ENCODE results near the gene PHF8. TPM values are rescaled to one million over a fixed set of nuclear protein-coding genes. Genes with fewer than 3 reads are reported as not detected.

PHF8 gene
- total RNA-seq, 1 donor, result 18.1 TPM

DNA sequence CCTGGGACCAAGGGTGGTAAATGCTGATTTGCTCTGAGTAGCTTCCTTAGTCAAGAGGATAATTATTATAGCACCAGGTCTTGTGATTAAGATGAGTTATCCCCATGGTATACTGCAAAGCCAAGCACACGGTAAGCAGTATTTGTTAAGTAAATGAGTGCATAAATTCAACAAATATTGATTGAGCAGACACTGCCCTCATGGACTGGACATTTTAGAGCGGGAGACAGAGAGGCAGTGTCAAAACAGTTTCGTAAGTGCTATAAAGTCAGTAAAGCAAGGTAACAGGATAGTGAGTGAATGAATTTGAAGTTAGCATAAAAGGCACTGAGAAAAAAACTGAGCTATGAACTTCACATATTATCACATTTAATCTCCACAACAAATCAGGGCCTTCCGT is 13.9 kb downstream of the PHF8 start:
- Histone ChIP-seq H4K20me1 (ENCODE audit: insufficient read depth, low read length) (peaks cover 2% of the 10 kb centered on the region), H3K4me2 (ENCODE audit: insufficient read depth, low read length) (no peak overlapping the region), H2AFZ (ENCODE audit: low read length) (no peak overlapping the region), H3K27me3 (ENCODE audit: insufficient read depth, low read length) (no peaks in the 10 kb centered on the region), H3K4me1 (ENCODE audit: insufficient read depth, low read length) (no peaks in the 10 kb centered on the region), H3K79me2 (ENCODE audit: insufficient read depth, low read length) (peaks cover 3% of the 10 kb centered on the region), H3K9me3 (ENCODE audit: low read depth, low read length) (no peaks in the 10 kb centered on the region), H3K27ac (ENCODE audit: low read depth, low read length) (no peak overlapping the region), H3K4me3 (ENCODE audit: insufficient read depth, low read length) (no peak overlapping the region), H3K36me3 (ENCODE audit: insufficient read depth, low read length) (peaks cover 2% of the 10 kb centered on the region)
- no peak for TF ChIP-seq CTCF (IDR thresholded peaks at IDR 0.05; ENCODE audit: extremely low read depth, low read depth, low read length)
- no peak for DNase-seq (ENCODE audit: insufficient read length, low spot score, missing footprints)

- H2AFZ ChIP-seq (ENCODE audit: low read length), result no peak overlapping the region
- no peak overlapping the region for H3K27ac ChIP-seq (ENCODE audit: low read depth, low read length)
- H4K20me1 ChIP-seq (ENCODE audit: insufficient read depth, low read length), result peaks cover 2% of the 10 kb centered on the region
- H3K79me2 ChIP-seq (ENCODE audit: insufficient read depth, low read length), result peaks cover 3% of the 10 kb centered on the region
- H3K4me1 ChIP-seq (ENCODE audit: insufficient read depth, low read length), result no peaks in the 10 kb centered on the region
- TF ChIP-seq CTCF (IDR thresholded peaks at IDR 0.05; ENCODE audit: extremely low read depth, low read depth, low read length), result no peak
- H3K27me3 ChIP-seq (ENCODE audit: insufficient read depth, low read length), result no peaks in the 10 kb centered on the region
- H3K4me3 ChIP-seq (ENCODE audit: insufficient read depth, low read length), result no peak overlapping the region
- DNase-seq (ENCODE audit: insufficient read length, low spot score, missing footprints), result no peak
- H3K4me2 ChIP-seq (ENCODE audit: insufficient read depth, low read length), result no peak overlapping the region
- no peaks in the 10 kb centered on the region for H3K9me3 ChIP-seq (ENCODE audit: low read depth, low read length)
- peaks cover 2% of the 10 kb centered on the region for H3K36me3 ChIP-seq (ENCODE audit: insufficient read depth, low read length)
Measured at GRCh38 chrX:54029529-54030143, 14.6 kb downstream of the PHF8 start.

DNA sequence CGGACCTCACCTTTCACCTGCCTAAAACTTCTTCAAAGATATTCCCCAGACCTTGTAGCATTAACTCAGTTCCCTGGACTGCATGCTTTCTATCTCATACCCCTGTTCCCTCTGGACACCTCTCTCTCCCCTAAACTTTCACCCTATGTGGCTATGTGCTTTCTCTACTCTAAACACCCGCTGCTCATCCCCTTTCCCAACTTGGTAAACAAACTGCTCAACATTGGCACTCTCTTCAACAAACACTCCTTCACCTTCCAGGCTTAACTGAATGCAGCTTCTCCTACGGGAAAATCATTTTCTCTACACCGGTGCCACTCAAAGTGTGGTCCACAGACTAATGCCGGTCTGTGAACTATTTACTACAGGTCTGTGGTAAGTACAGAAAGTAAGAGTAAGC is 19.9 kb downstream of the PHF8 start:
- H3K27ac ChIP-seq (ENCODE audit: low read depth, low read length), result no peak overlapping the region
- peaks cover 7% of the 10 kb centered on the region for H3K36me3 ChIP-seq (ENCODE audit: insufficient read depth, low read length)
- no peaks in the 10 kb centered on the region for H3K27me3 ChIP-seq (ENCODE audit: insufficient read depth, low read length)
- no peaks in the 10 kb centered on the region for H3K9me3 ChIP-seq (ENCODE audit: low read depth, low read length)
- H2AFZ ChIP-seq (ENCODE audit: low read length), result no peak overlapping the region
- no peak for TF ChIP-seq CTCF (IDR thresholded peaks at IDR 0.05; ENCODE audit: extremely low read depth, low read depth, low read length)
- H3K4me2 ChIP-seq (ENCODE audit: insufficient read depth, low read length), result no peak overlapping the region
- H3K79me2 ChIP-seq (ENCODE audit: insufficient read depth, low read length), result no peaks in the 10 kb centered on the region
- H4K20me1 ChIP-seq (ENCODE audit: insufficient read depth, low read length), result no peaks in the 10 kb centered on the region
- no peak overlapping the region for H3K4me3 ChIP-seq (ENCODE audit: insufficient read depth, low read length)
- no peaks in the 10 kb centered on the region for H3K4me1 ChIP-seq (ENCODE audit: insufficient read depth, low read length)
- no peak for DNase-seq (ENCODE audit: insufficient read length, low spot score, missing footprints)

GRCh38 chrX:54012830-54013500 is 31.3 kb downstream of the PHF8 start:
- no peaks in the 10 kb centered on the region for H3K9me3 ChIP-seq (ENCODE audit: low read depth, low read length)
- no peak overlapping the region for H2AFZ ChIP-seq (ENCODE audit: low read length)
- no peak overlapping the region for H3K4me2 ChIP-seq (ENCODE audit: insufficient read depth, low read length)
- H4K20me1 ChIP-seq (ENCODE audit: insufficient read depth, low read length), result no peaks in the 10 kb centered on the region
- H3K79me2 ChIP-seq (ENCODE audit: insufficient read depth, low read length), result no peaks in the 10 kb centered on the region
- peaks cover 16% of the 10 kb centered on the region for H3K36me3 ChIP-seq (ENCODE audit: insufficient read depth, low read length)
- no peak overlapping the region for H3K4me3 ChIP-seq (ENCODE audit: insufficient read depth, low read length)
- no peaks in the 10 kb centered on the region for H3K4me1 ChIP-seq (ENCODE audit: insufficient read depth, low read length)
- H3K27ac ChIP-seq (ENCODE audit: low read depth, low read length), result no peak overlapping the region
- no peak for TF ChIP-seq CTCF (IDR thresholded peaks at IDR 0.05; ENCODE audit: extremely low read depth, low read depth, low read length)
- DNase-seq (ENCODE audit: insufficient read length, low spot score, missing footprints), result no peak
- no peaks in the 10 kb centered on the region for H3K27me3 ChIP-seq (ENCODE audit: insufficient read depth, low read length)

Data from osteoblast (primary cell).